Cerebellar nuclear complex (tissue), 1 donor: ENCODE data around the gene FKRP.

Experiments
- DNase-seq, 2 experiments: peaks; one replicate each; lab custom pipeline; 2025; lab: John Stamatoyannopoulos, UW

FKRP gene

GRCh38 chr19:46732172-46732938 lies 13.5 kb upstream of the FKRP start:
- no peak for DNase-seq

- DNase-seq, result no peak
Observed at GRCh38 chr19:46732966-46733689, 12.7 kb upstream of the FKRP start.

GRCh38 chr19:46733690-46734292 lies 12.1 kb upstream of the FKRP start:
- DNase-seq, result no peak

- DNase-seq, result no peak
Observed at GRCh38 chr19:46736531-46737297, 9.1 kb upstream of the FKRP start.

DNA sequence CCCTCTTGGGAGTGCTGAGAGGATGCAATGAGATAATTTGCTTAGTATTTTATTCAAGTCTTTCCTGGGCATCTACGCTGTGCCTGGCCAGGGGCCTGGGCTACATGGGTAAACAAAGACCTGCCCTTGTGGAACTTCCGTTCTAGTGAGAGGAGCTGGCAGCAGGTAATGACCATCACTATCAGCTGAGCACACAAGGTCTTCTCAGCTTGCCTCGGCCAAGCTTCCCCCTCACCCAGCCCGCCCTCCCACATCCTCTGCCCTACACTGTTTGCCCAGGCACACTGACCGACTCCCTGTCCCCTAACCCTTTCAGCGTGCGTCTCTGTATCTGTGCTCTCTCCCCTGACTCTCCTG lies 8.6 kb upstream of the FKRP start:
- no peak for DNase-seq

DNA sequence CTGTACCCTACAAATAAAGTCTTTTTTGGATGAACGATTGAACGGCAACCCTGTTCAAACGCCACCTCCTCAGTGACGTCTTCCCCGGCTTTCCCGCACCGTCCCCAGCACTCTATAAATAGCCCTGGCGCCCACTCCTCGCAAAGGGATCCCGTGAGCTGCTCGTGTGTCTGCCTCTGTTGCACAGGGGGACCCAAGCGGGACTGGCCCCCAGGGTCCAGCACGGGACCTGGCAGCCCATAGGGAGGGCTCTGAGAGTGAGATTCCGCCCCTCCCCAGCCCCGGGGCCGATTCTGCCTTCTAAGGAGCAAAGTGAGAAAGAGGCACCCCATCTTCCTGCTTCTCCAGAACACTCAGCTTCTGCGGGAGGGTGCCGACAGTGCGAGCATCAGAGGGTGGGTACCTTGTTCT lies 8.1 kb upstream of the FKRP start:
- DNase-seq, result no peak

DNA sequence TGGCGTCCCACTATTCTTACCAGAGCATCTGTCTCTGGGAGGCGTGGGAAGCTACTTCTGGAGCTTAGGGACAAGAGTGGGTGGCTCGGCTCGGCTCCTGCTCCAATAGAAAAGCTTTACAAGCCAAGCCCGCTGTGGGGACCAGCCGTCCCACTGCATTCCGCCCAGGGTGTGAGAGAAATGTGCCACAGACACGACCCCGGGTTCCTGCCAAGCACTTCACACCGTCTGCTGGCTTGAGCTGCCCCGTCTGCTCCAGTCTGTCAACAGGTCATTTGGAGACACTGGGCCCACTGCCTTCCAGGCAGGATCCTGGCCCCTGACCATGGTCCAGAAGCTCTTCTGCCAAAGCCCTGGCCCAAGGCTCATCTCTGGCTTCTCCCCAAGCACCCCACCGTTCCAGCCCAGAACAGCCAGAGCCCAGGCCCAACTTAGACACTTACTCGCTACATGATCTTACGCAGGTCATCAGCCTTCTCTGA lies 6.5 kb upstream of the FKRP start:
- peak; percentile 77 to 85 for DNase-seq

DNA sequence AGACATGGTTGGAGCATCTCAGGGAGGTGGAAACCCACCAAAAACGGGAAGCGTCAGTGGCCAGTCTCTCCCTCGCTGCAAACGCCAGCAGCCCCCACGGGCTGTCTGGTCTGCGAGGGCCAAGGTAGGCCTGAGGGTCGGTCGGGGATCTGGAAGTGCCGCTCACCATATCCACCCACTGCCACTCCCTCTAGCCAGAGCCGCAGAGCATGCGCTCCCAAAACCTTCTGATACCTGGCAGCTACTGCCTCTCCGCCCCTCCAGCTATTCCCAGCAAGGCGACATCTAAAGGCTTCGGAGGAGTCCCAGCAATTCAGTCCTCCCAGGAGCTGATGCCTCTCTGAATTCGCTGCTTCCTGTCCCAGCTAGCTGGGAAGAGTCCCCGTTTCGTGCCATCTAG lies 4.4 kb upstream of the FKRP start:
- DNase-seq, result no peak

- no peak for DNase-seq
Observed at GRCh38 chr19:46742926-46743480, 2.9 kb upstream of the FKRP start.

DNA sequence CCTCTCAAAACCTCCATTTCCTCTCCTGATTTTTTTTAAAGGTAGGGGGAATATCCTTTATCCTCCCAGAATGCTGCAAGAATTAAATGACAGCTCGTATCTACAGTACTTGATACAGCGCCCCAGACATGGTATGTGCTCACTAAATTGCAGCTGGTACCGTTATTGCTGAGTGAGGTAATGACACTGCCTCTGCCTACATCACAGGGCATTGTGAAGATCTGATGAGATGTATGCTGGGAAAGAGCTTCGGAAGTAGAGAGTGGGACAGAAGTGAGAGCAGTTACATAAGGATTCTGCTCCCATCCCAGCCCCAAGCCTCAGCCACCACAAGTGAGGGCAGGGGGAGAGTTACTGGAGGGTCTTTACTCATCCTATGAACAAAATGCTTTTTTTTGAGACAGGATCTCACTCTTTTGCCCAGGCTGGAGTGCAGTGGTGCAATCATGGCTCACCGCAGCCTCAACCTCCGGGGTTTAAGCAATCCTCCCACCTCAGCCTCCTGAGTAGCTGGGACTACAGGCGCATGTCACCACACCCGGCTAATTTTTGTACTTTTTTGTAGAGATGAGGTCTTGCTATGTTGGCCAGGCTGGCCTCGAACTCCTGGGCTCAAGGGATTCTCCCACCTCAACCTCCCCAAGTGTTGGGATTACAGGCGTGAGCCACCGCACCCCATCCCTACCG lies 1.7 kb upstream of the FKRP start:
- no peak for DNase-seq

GRCh38 chr19:46745030-46745429 lies 827 bp upstream of the FKRP start:
- DNase-seq, result no peak

DNA sequence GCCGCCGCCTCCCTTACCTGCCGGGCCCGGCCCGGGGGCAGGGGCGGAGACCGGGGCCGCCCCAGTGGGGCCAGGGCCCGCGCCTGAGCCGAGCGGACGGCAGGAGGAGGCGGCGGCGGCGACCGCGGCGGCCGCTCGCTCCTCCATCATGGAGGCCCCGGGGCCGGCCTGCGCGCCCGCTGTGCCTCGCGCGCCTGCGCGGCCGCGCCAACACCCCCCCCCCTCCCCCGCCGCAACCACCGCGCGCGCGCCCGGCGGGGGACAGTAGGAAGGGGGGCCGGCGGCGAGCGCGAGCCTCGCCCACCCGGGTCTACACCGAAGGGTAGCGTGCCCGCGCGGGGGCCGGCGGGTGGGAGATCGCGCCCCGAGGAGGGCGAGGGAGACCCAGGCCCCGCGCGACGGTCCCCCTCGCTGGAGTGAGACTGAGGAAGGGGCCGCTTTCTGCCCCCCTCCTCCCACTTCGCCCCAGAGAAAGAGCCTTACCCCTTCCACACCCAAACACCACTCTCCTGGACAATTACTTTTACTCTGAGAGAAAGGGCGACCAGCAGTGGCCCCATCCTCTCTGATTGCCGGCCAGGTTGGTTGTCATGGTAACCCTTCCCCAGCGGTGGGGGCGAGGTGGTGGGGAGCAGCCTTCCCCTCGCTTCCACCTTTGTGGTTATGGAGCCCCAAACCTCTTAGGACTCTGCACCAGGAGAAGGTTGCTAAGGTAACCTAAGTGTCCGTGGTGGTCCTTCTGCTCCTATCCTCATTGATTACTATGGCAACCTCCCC lies 612 bp downstream of the FKRP start, which contains the start of gene STRN4:
Gene STRN4, minus strand, starts transcription at position 170 of the 777 bp plus-strand sequence. Its CDS starts 20 bp downstream, at position 150.
- DNase-seq, result no peak

- DNase-seq, result no peak
Observed at GRCh38 chr19:46748325-46749109, 2.7 kb downstream of the FKRP start.

- DNase-seq, result peak in 1 of 2 experiments; percentile 46
Observed at GRCh38 chr19:46753420-46754155, 7.7 kb downstream of the FKRP start.

GRCh38 chr19:46755077-46755852 lies 9.4 kb downstream of the FKRP start:
- DNase-seq, result no peak

- DNase-seq, result no peak
Observed at GRCh38 chr19:46755853-46756543, 10.1 kb downstream of the FKRP start.

GRCh38 chr19:46756544-46756888 lies 10.7 kb downstream of the FKRP start:
- DNase-seq, result no peak

DNA sequence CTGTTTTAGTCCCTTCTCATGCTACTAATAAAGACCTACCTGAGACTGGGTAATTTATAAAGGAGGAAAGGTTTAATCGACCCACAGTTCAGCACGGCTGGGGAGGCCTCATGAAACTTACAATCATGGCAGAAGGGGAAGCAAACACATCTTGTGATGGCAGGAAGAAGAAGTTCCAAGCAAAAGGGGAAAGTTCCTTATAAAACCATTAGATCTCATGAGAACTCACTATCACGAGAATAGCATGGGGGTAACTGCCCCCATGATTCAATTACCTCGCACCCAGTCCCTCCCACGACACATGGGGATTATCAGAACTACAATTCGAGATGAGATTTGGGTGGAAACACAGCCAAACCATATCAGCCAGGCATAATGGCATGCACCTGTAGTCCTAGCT lies 13.3 kb downstream of the FKRP start:
- DNase-seq, result no peak
